Spleen (tissue), 11 donors: ENCODE results near the gene NPTX1. TPM values are rescaled to one million over a fixed set of nuclear protein-coding genes. Genes with fewer than 3 reads are reported as not detected.

ENCODE experiments used
- DNase-seq: peaks from one replicate; pipeline ENCODE4 v3.0.0-alpha.2; 2020
- H3K27ac ChIP-seq, 8 donors: fragments of 200-600 bp; sonication (generic) in 7 of 8; 1 replicate in 4 of 8; 2 replicates in 4 of 8; pipeline versions ENCODE4 v1.5.0 to v1.8.0; 2016 to 2021; ENCODE audit warnings: inconsistent platforms in 4 of 8, mild to moderate bottlenecking in 4 of 8, moderate library complexity in 1 of 8
- H3K27me3 ChIP-seq, 7 donors: fragments of 200-600 bp; sonication (generic) in 6 of 7; replicated peaks in 1 of 7; 1 replicate in 4 of 7; 2 replicates in 3 of 7; pipeline versions ENCODE4 v1.5.0 to v1.8.0; 2016 to 2021; ENCODE audit warnings: inconsistent platforms in 3 of 7, mild to moderate bottlenecking in 1 of 7
- H3K36me3 ChIP-seq, 6 donors: fragments of 200-600 bp; sonication (generic) in 5 of 6; 1 replicate in 4 of 6; 2 replicates in 2 of 6; pipeline versions ENCODE4 v1.5.0 to v1.8.0; 2016 to 2021; ENCODE audit warnings: inconsistent platforms in 2 of 6
- H3K4me1 ChIP-seq, 6 donors: fragments of 200-600 bp; sonication (generic) in 5 of 6; 1 replicate in 3 of 6; 2 replicates in 3 of 6; pipeline versions ENCODE4 v1.5.0 to v1.8.0; 2016 to 2021; ENCODE audit warnings: inconsistent platforms in 3 of 6
- H3K4me3 ChIP-seq, 8 donors: fragments of 200-600 bp; sonication (generic) in 7 of 8; 1 replicate in 4 of 8; 2 replicates in 4 of 8; pipeline versions ENCODE4 v1.5.0 to v1.8.0; 2016 to 2021; ENCODE audit warnings: inconsistent platforms in 4 of 8, mild to moderate bottlenecking in 4 of 8, moderate library complexity in 2 of 8
- H3K9me3 ChIP-seq, 8 donors: fragments of 200-600 bp; sonication (generic) in 7 of 8; 1 replicate in 4 of 8; 2 replicates in 4 of 8; pipeline versions ENCODE4 v1.5.0 to v1.8.0; 2016 to 2021; ENCODE audit warnings: inconsistent platforms in 4 of 8
- CTCF ChIP-seq, 11 experiments: fragments of 200-600 bp in 7 of 11; fragments of 450-650 bp in 4 of 11; sonication (generic) in 4 of 11; IDR thresholded peaks in 8 of 11; conservative IDR thresholded peaks in 3 of 11; 1 replicate in 7 of 11; 2 replicates in 4 of 11; pipeline versions ENCODE4 v1.4.0 to v1.8.0; 2016 to 2021; ENCODE audit warnings: antibody characterized with exemption in 11 of 11, inconsistent platforms in 4 of 11, mild to moderate bottlenecking in 1 of 11
- POLR2A ChIP-seq, 3 donors: fragments of 450-650 bp; IDR thresholded peaks; one replicate each; pipeline ENCODE4 v1.5.1; 2017; ENCODE audit warnings: antibody characterized with exemption in 3 of 3, mild to moderate bottlenecking in 1 of 3
- POLR2AphosphoS5 ChIP-seq, 3 donors: sonication (generic); formaldehyde crosslinking; IDR thresholded peaks; one replicate each; pipeline ENCODE4 v1.5.1; 2017; ENCODE audit warnings: antibody characterized with exemption in 3 of 3
- WGBS, 5 donors: extraction: QIAGEN DNeasy Blood & Tissue Kit in 3 of 5; methylation state at CpG; one replicate each; pipeline versions ENCODE4 v1.1.5 to v1.1.7; 2013 to 2018; 5-methylcytosine and 5-hydroxymethylcytosine counted together
- intact Hi-C: fragments of 100-400 bp; cut with DNase I; formaldehyde crosslinking; loops from one replicate; pipeline ENCODE4 v1.15.0; 2023; ENCODE audit warnings: low total_unique reads
- polyA plus RNA-seq, 3 donors: library from polyadenylated mRNA; stranded (reverse); fragments of 200-250 nt; gene quantifications; one replicate each; pipeline ENCODE4 v1.2.1, GENCODE V29; 2013
- total RNA-seq, 7 donors: library from RNA; depleted of rRNA in 3 of 7; stranded (reverse); fragments of >200 nt in 3 of 7; fragmentation: NEBNext Ultra II Directional in 4 of 7; extraction: Animal tissue kit (Norgen Biotek cat#: 25700) in 4 of 7; gene quantifications; one replicate each; pipeline versions ENCODE4 v1.1.0 to v1.2.1, GENCODE V29; 2016 to 2021
- donor health status: healthy with polysubstance abuse.
- donor health status: DM: no; HTN: no; CAD: no; lungs with moderate emphysema.
- donor health status: DM: no; HTN: no; CAD: no.
- donor health status: Bipolar disorder and iron deficiency.
- donor health status: healthy.
- donor health status: DM: no; HTN: no; CAD: no.
- donor health status: DM: yes; HTN: yes; CAD: no.

NPTX1 gene
- total and polyA plus RNA-seq, 10 donors = 0.04 to 14.0 (median 3.6) TPM

- 71 to 82% (median 78%) methylated on average over 2 of the region's 2 CpGs for WGBS, 5 donors
- TF ChIP-seq CTCF (IDR thresholded peaks at IDR 0.05 in 8 of 11, conservative IDR thresholded peaks at IDR 0.05 in 3 of 11) (no peak), POLR2A (IDR thresholded peaks at IDR 0.05) (no peak), POLR2AphosphoS5 (IDR thresholded peaks at IDR 0.05) (no peak)
- no peak overlapping the region for H3K27ac ChIP-seq
- intact Hi-C loops = no loop called here
- no peak overlapping the region for H3K4me3 ChIP-seq
- H3K36me3 ChIP-seq = no peaks in the 10 kb centered on the region
- H3K27me3 ChIP-seq = peaks cover 0 to 87% (median 0%) of the 10 kb centered on the region in 7 donors
- no peaks in the 10 kb centered on the region for H3K9me3 ChIP-seq
- H3K4me1 ChIP-seq = peaks cover 3 to 37% (median 11%) of the 10 kb centered on the region in 6 donors
- DNase-seq = no peak
Measured at GRCh38 chr17:80503031-80503430, 26.6 kb upstream of the NPTX1 start.

DNA sequence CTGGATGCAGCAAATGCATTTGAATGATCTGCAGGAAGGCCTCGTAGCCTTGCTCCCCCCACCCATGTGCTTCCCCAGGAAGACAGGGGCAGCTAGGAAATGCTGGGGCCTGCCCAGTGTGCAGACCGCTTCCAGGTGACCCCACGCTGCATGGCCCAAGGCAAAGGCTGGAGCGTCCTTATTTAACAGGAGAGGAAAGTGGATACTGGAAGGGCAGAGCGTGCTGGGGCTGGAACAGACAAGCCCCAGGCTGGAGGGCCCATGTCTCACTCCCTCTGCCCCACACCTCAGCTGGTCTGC, 26.1 kb upstream of the NPTX1 start:
- Histone ChIP-seq H3K4me1 (peaks cover 3 to 38% (median 11%) of the 10 kb centered on the region in 6 donors), H3K27me3 (peaks cover 0 to 84% (median 0%) of the 10 kb centered on the region in 7 donors), H3K36me3 (no peaks in the 10 kb centered on the region), H3K27ac (no peak overlapping the region), H3K9me3 (no peaks in the 10 kb centered on the region), H3K4me3 (no peak overlapping the region)
- intact Hi-C loops = no loop called here
- peak; percentile 38 to 63 (median 41) for TF ChIP-seq POLR2AphosphoS5 (IDR thresholded peaks at IDR 0.05)
- no peak for TF ChIP-seq CTCF (IDR thresholded peaks at IDR 0.05 in 8 of 11, conservative IDR thresholded peaks at IDR 0.05 in 3 of 11)
- no peak for TF ChIP-seq POLR2A (IDR thresholded peaks at IDR 0.05)
- WGBS, 5 donors = 60 to 79% (median 74%) methylated on average over 5 of the region's 5 CpGs
- no peak for DNase-seq

DNA sequence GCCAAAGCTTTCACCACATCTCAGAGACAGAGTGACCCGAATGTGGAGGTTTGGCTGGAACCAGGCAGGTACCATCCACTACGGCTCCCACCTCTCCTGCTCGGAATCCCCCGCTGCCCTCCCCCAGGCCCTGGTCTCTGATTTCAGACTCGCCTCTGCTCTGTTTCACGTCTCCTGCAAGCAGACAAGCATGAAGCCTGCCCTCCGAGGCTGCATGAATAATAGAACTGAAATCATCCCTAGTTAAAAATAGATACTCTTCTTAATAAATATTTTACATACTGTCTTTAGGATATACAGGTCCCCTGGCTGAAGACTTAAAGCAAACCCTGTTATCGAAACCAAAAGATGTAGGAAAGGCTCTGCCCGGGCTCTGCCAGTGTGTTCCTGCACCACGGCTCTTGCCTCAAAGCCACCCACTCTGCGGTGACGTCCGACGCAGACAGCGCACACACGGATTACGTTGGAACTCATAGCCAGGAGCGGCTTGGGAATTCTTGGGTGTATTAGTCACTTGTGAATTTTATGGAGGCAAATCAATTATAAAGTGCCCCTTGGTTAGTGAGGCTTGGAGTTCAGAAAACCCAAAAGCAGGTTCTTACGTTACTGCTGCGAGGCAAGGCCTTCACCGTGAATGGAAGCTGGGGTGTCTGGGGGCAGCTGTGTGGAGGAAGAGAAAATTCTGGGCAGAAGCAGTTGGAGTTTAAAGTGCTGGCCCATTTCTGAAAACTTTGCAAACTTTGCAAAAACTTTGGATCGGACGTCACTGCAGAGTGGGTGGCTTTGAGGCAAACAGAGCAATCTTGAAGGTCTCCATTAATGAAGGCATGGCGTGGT, 25.6 kb upstream of the NPTX1 start:
- 76 to 81% (median 78%) methylated on average over 24 of the region's 24 CpGs for WGBS, 5 donors
- Histone ChIP-seq H3K4me3 (no peak overlapping the region), H3K36me3 (no peaks in the 10 kb centered on the region), H3K27me3 (peaks cover 0 to 80% (median 0%) of the 10 kb centered on the region in 7 donors), H3K4me1 (peaks cover 3 to 38% (median 11%) of the 10 kb centered on the region in 6 donors), H3K9me3 (no peaks in the 10 kb centered on the region), H3K27ac (no peak overlapping the region)
- DNase-seq = no peak
- TF ChIP-seq POLR2AphosphoS5 (IDR thresholded peaks at IDR 0.05) (no peak), POLR2A (IDR thresholded peaks at IDR 0.05) (no peak), CTCF (IDR thresholded peaks at IDR 0.05 in 8 of 11, conservative IDR thresholded peaks at IDR 0.05 in 3 of 11) (no peak)
- intact Hi-C loops = no loop called here

DNA sequence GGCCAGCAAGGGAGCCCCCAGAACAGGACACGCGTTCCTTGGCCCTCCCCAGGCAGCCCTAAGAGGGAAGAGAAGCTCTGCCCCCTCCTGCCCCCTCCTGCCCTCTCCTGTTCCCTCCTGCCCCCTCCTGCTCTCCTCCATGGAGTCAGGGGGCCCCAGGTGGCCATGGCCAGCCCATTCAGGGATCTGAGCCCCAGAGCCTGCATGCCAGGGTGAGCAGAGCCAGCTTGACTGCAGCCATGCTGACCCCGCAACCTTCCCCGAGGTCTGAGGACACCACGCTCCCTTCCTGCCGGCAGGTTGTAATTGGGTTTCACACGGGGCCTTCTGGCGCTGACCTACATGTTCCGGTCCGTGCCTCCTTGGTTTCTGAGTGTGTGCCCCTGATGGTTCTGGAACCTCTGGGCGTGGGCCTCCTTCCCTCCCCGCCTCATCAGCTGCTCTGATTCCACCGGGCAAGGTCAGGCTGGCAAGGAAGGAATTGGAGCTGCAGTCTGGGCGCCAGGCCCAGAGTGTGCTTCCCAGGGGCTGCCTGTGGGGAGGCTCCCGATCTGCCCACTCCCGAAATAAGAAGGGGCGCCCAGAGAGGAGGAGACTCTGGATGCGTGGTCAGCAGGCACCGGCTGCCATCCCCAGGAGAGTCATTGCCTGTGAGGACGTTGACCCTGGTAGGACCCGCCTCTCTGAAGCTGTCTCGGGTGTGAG, 23.7 kb upstream of the NPTX1 start:
- WGBS, 5 donors = 65 to 83% (median 72%) methylated on average over 18 to 22 of the region's 22 CpGs
- DNase-seq = no peak
- H3K27ac ChIP-seq = no peak overlapping the region
- no peak overlapping the region for H3K4me3 ChIP-seq
- H3K9me3 ChIP-seq = no peaks in the 10 kb centered on the region
- intact Hi-C loops = no loop called here
- H3K27me3 ChIP-seq = peaks cover 0 to 80% (median 0%) of the 10 kb centered on the region in 7 donors
- peak in 2 of 3 donors; percentile 45 to 48 for TF ChIP-seq POLR2AphosphoS5 (IDR thresholded peaks at IDR 0.05)
- no peak for TF ChIP-seq CTCF (IDR thresholded peaks at IDR 0.05 in 8 of 11, conservative IDR thresholded peaks at IDR 0.05 in 3 of 11)
- no peak for TF ChIP-seq POLR2A (IDR thresholded peaks at IDR 0.05)
- peaks cover 3 to 38% (median 11%) of the 10 kb centered on the region in 6 donors for H3K4me1 ChIP-seq
- no peaks in the 10 kb centered on the region for H3K36me3 ChIP-seq
